Measurements from ENCODE around the gene IFNL1. TPM values are rescaled to one million over a fixed set of nuclear protein-coding genes. Genes with fewer than 3 reads are reported as not detected.

Gene IFNL1
- total RNA-seq, 2 donors from 2014 or later: not detected

DNA sequence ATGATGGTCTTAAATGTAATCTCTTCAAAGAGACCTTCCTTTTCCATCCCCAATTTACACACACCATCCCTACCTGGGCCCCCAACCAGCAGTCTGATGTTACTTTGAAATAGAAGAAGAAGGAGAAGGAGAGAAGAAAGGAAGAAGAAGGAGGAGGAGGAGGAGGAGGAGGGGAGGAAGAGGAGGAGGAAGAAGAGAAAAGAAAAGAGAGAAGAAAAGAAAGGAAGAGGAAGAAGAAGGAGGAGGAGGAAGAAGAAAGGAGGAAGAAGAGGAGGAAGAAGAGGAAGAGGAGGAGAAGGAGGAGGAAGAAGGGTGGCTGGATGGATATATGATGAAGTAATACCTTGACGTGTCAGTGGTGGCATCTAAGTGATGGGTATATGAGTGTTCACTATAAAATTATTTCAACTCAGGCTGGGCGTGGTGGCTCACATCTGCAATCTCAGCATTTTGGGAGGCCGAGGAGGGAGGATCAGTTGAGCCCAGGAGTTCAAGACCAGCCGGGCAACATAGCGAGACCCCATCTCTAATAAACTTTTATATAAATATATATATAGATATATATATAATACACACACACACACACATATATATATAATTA lies 28.1 kb downstream of the IFNL1 start:
- Histone ChIP-seq H3K9me3 (no peaks in the 10 kb centered on the region), H3K36me3 (no peaks in the 10 kb centered on the region), H3K4me1 (ENCODE audit: control insufficient read depth in 1 of 2, low read depth in 2 of 2) (peaks cover 4 to 10% of the 10 kb centered on the region in 2 donors), H3K4me3 (no peak overlapping the region), H3K27ac (no peak overlapping the region), H3K27me3 (replicated peaks; ENCODE audit: insufficient read depth) (no peaks in the 10 kb centered on the region)
- DNase-seq (ENCODE audit: low spot score) (no peak), ATAC-seq (ENCODE audit: insufficient number of reproducible peaks, low FRiP score, low read depth) (no peak)
- TF ChIP-seq, protein P1, sequence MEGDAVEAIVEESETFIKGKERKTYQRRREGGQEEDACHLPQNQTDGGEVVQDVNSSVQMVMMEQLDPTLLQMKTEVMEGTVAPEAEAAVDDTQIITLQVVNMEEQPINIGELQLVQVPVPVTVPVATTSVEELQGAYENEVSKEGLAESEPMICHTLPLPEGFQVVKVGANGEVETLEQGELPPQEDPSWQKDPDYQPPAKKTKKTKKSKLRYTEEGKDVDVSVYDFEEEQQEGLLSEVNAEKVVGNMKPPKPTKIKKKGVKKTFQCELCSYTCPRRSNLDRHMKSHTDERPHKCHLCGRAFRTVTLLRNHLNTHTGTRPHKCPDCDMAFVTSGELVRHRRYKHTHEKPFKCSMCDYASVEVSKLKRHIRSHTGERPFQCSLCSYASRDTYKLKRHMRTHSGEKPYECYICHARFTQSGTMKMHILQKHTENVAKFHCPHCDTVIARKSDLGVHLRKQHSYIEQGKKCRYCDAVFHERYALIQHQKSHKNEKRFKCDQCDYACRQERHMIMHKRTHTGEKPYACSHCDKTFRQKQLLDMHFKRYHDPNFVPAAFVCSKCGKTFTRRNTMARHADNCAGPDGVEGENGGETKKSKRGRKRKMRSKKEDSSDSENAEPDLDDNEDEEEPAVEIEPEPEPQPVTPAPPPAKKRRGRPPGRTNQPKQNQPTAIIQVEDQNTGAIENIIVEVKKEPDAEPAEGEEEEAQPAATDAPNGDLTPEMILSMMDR (IDR thresholded peaks at IDR 0.05): no peak

DNA sequence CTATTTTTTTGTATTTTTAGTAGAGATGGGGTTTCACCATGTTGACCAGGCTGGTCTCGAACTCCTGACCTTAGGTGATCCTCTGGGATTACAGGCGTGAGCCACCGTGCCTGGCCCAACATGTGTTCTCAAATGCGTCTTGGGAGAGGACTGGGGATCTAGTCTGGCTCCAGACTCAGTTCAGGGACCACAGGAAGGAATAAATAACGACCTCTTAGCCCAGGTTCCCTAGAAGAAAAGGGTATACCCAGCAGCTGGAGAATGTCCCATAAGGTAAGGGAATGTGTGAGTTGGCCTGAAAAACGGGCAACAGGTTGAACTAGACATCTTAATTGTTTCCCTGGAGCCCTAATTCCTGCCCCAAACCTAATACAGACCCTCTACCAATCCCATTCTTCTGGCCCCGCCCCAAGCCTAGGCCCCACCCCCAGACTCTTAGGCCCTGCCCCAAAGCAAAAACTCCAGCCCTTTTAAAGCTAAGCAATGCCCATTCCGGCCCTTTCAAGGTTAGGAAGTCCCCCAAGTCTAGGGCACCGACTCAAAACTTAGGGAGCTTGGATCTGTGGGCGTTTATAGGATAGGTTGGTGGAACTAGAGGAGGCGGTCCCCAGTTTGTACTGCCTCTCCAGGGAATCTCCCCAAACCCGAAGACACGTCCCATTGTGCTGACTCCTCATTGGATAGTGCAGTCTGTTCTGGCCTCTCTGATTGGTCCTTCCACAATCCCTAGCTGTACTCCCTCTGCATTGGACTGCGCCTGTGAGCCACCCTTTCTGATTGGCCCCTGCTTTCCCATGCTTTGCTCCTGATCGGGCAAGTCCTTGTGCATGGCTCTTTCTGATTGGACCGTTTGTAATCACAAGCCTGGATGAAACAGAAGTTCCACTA lies 29.8 kb downstream of the IFNL1 start:
- Histone ChIP-seq H3K36me3 (no peaks in the 10 kb centered on the region), H3K27ac (no peak overlapping the region), H3K9me3 (no peaks in the 10 kb centered on the region), H3K4me1 (ENCODE audit: control insufficient read depth in 1 of 2, low read depth in 2 of 2) (no peaks in the 10 kb centered on the region), H3K4me3 (no peak overlapping the region), H3K27me3 (replicated peaks; ENCODE audit: insufficient read depth) (no peaks in the 10 kb centered on the region)
- TF ChIP-seq, protein P1 (IDR thresholded peaks at IDR 0.05): no peak
- DNase-seq (ENCODE audit: low spot score) (no peak), ATAC-seq (ENCODE audit: insufficient number of reproducible peaks, low FRiP score, low read depth) (no peak)

DNA sequence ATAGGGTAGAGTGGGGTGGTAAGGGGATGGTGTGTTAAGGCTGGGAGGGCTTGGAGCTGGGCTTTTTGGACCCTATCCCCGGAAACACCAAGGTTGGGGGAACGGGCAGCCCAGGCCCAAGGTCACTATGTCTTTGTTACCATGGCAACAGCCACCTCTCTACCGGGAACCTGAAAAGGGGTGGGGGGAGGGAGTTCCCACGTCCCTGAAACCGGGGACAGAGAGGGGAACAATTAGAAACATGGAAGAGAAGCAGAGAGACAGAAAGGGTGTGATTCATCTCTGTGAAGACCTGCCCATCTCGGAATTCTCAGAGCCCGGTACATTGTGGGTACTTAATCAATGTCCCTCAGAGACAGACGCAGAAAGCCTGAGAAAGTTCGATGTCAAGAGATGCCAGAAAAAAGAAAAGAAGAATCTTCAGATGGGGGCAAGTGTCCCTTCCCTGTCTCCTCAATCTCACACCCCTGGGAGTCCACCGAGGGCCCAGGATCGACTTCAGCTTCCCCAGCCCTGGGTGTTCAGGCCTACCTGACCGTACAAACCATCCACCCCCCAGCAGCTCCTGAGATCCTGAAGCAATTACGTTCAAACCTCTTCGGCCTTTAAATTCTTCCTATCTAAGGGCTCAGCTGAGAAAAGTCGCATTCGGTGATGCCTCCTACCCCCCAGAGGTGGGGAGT lies 31.3 kb downstream of the IFNL1 start:
- Histone ChIP-seq H3K27me3 (replicated peaks; ENCODE audit: insufficient read depth) (no peaks in the 10 kb centered on the region), H3K9me3 (no peaks in the 10 kb centered on the region), H3K4me3 (no peak overlapping the region), H3K27ac (no peak overlapping the region), H3K36me3 (no peaks in the 10 kb centered on the region), H3K4me1 (ENCODE audit: control insufficient read depth in 1 of 2, low read depth in 2 of 2) (no peaks in the 10 kb centered on the region)
- ATAC-seq (ENCODE audit: insufficient number of reproducible peaks, low FRiP score, low read depth) (no peak), DNase-seq (ENCODE audit: low spot score) (no peak)
- TF ChIP-seq, protein P1 (IDR thresholded peaks at IDR 0.05): no peak

GRCh38 chr19:39328046-39328705 lies 32.0 kb downstream of the IFNL1 start:
- H3K27me3 ChIP-seq (replicated peaks; ENCODE audit: insufficient read depth): no peaks in the 10 kb centered on the region
- DNase-seq (ENCODE audit: low spot score) (peak; percentile 60), ATAC-seq (ENCODE audit: insufficient number of reproducible peaks, low FRiP score, low read depth) (no peak)
- no peak overlapping the region for H3K27ac ChIP-seq
- no peaks in the 10 kb centered on the region for H3K4me1 ChIP-seq (ENCODE audit: control insufficient read depth in 1 of 2, low read depth in 2 of 2)
- TF ChIP-seq, protein P1 (IDR thresholded peaks at IDR 0.05): peak; percentile 96
- H3K9me3 ChIP-seq: no peaks in the 10 kb centered on the region
- H3K36me3 ChIP-seq: no peaks in the 10 kb centered on the region
- H3K4me3 ChIP-seq: no peak overlapping the region
